A673 (cell line): ENCODE results near the gene ZNRF2.

ENCODE experiments used
- CTCF ChIP-seq: fragments of 300-800, 200-600 bp; sonication (generic); conservative IDR thresholded peaks from 2 replicates; pipeline ENCODE4 v1.5.1; 2017; ENCODE audit warnings: low read depth, mild to moderate bottlenecking, antibody characterized with exemption, low read length, moderate library complexity, mixed read lengths
- EZH2 ChIP-seq: fragments of 200-600 bp; sonication (generic); IDR thresholded peaks from 2 replicates; pipeline ENCODE4 v1.6.1; 2017; ENCODE audit warnings: borderline replicate concordance, low read depth, mild to moderate bottlenecking, mixed read lengths, antibody characterized with exemption, low read length; ENCODE audit not compliant: poor library complexity, severe bottlenecking

DNA sequence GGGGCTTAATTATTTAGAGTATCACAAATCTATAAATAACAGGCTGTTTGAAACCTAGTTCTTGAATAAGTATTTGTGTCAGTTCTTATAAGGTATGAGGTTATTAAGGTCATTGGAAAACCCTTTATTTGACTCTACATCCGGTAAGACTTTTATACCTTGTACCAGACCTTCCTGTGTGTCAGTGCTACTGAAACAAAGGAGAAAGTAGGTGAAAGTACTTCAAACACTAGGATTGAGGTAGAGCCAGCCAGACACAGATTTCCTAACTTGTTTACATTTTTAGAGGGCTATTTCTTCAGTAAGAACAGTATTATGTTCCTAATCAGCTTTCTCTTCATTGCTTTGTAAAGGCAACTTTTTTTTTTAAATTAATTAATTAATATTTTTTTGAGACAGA is 93.9 kb downstream of the ZNRF2 start:
- TF ChIP-seq CTCF, result no peak
- no peak for TF ChIP-seq EZH2
